Activated T-cell treated with anti-CD3 and anti-CD28 coated beads, Interleukin-2, amount 50 U/mL, for 4 hours (primary cell): ENCODE data around the gene HPS4. TPM values are rescaled to one million over a fixed set of nuclear protein-coding genes. Genes with fewer than 3 reads are reported as not detected.

Source experiments
- ATAC-seq, 2 donors: fragments of 200-7000 bp; cut with Tn5 transposase; one replicate each; pipeline ENCODE4 v1.10.0; 2021
- DNase-seq: peaks from one replicate; pipeline ENCODE4 v3.0.0-alpha.2; 2020
- H3K27me3 Mint-ChIP-seq: one replicate; pipeline ENCODE4 v1.8.0; 2021; ENCODE audit warnings: low read depth, mixed read lengths
- H3K36me3 Mint-ChIP-seq: one replicate; pipeline ENCODE4 v1.8.0; 2022; ENCODE audit warnings: mixed read lengths; ENCODE audit not compliant: insufficient read depth
- H3K4me1 Mint-ChIP-seq: one replicate; pipeline ENCODE4 v1.8.0; 2021; ENCODE audit warnings: low read depth, mixed read lengths
- H3K4me3 Mint-ChIP-seq: one replicate; pipeline ENCODE4 v1.8.0; 2021; ENCODE audit warnings: mild to moderate bottlenecking, moderate library complexity, mixed read lengths
- H3K9me3 Mint-ChIP-seq: one replicate; pipeline ENCODE4 v1.8.0; 2021; ENCODE audit warnings: mixed read lengths
- total RNA-seq, 3 donors: library from RNA; stranded (reverse); gene quantifications; one replicate each; pipeline ENCODE4 v1.2.1, GENCODE V29; 2021

The HPS4 gene
- total RNA-seq, 3 donors from 2014 or later: 30.8 to 34.1 (median 33.8) TPM

GRCh38 chr22:26435327-26436093 is 48.1 kb downstream of the HPS4 start:
- Mint-ChIP-seq H3K9me3 (no peaks in the 10 kb centered on the region), H3K4me3 (no peak overlapping the region), H3K4me1 (peaks cover 46% of the 10 kb centered on the region), H3K27me3 (no peaks in the 10 kb centered on the region), H3K36me3 (peaks cover 22% of the 10 kb centered on the region)
- DNase-seq: no peak
- no peak for ATAC-seq

GRCh38 chr22:26433805-26434204 is 49.8 kb downstream of the HPS4 start:
- Mint-ChIP-seq H3K27me3 (no peaks in the 10 kb centered on the region), H3K4me1 (peaks cover 56% of the 10 kb centered on the region), H3K9me3 (no peaks in the 10 kb centered on the region), H3K4me3 (no peak overlapping the region), H3K36me3 (peaks cover 22% of the 10 kb centered on the region)
- no peak for ATAC-seq
- DNase-seq: no peak

GRCh38 chr22:26432619-26433311 is 50.8 kb downstream of the HPS4 start:
- Mint-ChIP-seq H3K9me3 (no peaks in the 10 kb centered on the region), H3K4me1 (peaks cover 66% of the 10 kb centered on the region), H3K27me3 (no peaks in the 10 kb centered on the region), H3K4me3 (no peak overlapping the region), H3K36me3 (peaks cover 22% of the 10 kb centered on the region)
- DNase-seq (no peak), ATAC-seq (no peak)

GRCh38 chr22:26431261-26431995 is 52.2 kb downstream of the HPS4 start:
- ATAC-seq (no peak), DNase-seq (no peak)
- peaks cover 17% of the 10 kb centered on the region for H3K36me3 Mint-ChIP-seq
- H3K4me3 Mint-ChIP-seq: peak overlapping the region; percentile 79
- no peaks in the 10 kb centered on the region for H3K27me3 Mint-ChIP-seq
- peaks cover 60% of the 10 kb centered on the region for H3K4me1 Mint-ChIP-seq
- H3K9me3 Mint-ChIP-seq: no peaks in the 10 kb centered on the region

- peaks cover 53% of the 10 kb centered on the region for H3K4me1 Mint-ChIP-seq
- H3K9me3 Mint-ChIP-seq: no peaks in the 10 kb centered on the region
- ATAC-seq (no peak), DNase-seq (no peak)
- H3K36me3 Mint-ChIP-seq: peaks cover 13% of the 10 kb centered on the region
- peak overlapping the region; percentile 79 for H3K4me3 Mint-ChIP-seq
- H3K27me3 Mint-ChIP-seq: no peaks in the 10 kb centered on the region
Measured at GRCh38 chr22:26430600-26430999, 53.0 kb downstream of the HPS4 start.

- peak; percentile 5 to 11 for ATAC-seq
- Mint-ChIP-seq H3K27me3 (no peaks in the 10 kb centered on the region), H3K4me1 (peaks cover 47% of the 10 kb centered on the region), H3K36me3 (peaks cover 5% of the 10 kb centered on the region), H3K4me3 (peak overlapping the region; percentile 79), H3K9me3 (no peaks in the 10 kb centered on the region)
- DNase-seq: no peak
Measured at GRCh38 chr22:26429458-26430286, 53.9 kb downstream of the HPS4 start.

- ATAC-seq (peak; percentile 89), DNase-seq (peak; percentile 73)
- H3K4me3 Mint-ChIP-seq: peak within 1 kb of the TSS; percentile 99
- H3K36me3 Mint-ChIP-seq: no peaks in the 10 kb centered on the region
- no peaks in the 10 kb centered on the region for H3K9me3 Mint-ChIP-seq
- H3K27me3 Mint-ChIP-seq: no peaks in the 10 kb centered on the region
- H3K4me1 Mint-ChIP-seq: peaks cover 47% of the 10 kb centered on the region
Measured at GRCh38 chr22:26428515-26429457, 54.8 kb downstream of the HPS4 start, which contains the start of gene ASPHD2. TSS of gene ASPHD2 (plus strand) at chr22:26429260. CDS start at chr22:26433616, 4,356 bp downstream.

- Mint-ChIP-seq H3K27me3 (no peaks in the 10 kb centered on the region), H3K9me3 (peaks cover 8% of the 10 kb centered on the region), H3K36me3 (no peaks in the 10 kb centered on the region), H3K4me3 (peak overlapping the region; percentile 62), H3K4me1 (peaks cover 37% of the 10 kb centered on the region)
- DNase-seq: no peak
- ATAC-seq: no peak
Measured at GRCh38 chr22:26426924-26427323, 56.7 kb downstream of the HPS4 start.

GRCh38 chr22:26418620-26419019 is 65.0 kb downstream of the HPS4 start:
- H3K4me1 Mint-ChIP-seq: no peaks in the 10 kb centered on the region
- ATAC-seq (no peak), DNase-seq (no peak)
- H3K36me3 Mint-ChIP-seq: no peaks in the 10 kb centered on the region
- H3K4me3 Mint-ChIP-seq: no peak overlapping the region
- H3K9me3 Mint-ChIP-seq: peaks cover 8% of the 10 kb centered on the region
- peaks cover 14% of the 10 kb centered on the region for H3K27me3 Mint-ChIP-seq

GRCh38 chr22:26417406-26417805 is 66.2 kb downstream of the HPS4 start:
- no peaks in the 10 kb centered on the region for H3K36me3 Mint-ChIP-seq
- ATAC-seq (no peak), DNase-seq (no peak)
- no peaks in the 10 kb centered on the region for H3K4me1 Mint-ChIP-seq
- H3K27me3 Mint-ChIP-seq: peaks cover 14% of the 10 kb centered on the region
- no peak overlapping the region for H3K4me3 Mint-ChIP-seq
- H3K9me3 Mint-ChIP-seq: no peaks in the 10 kb centered on the region

GRCh38 chr22:26416670-26417276 is 66.8 kb downstream of the HPS4 start:
- Mint-ChIP-seq H3K4me3 (no peak overlapping the region), H3K4me1 (no peaks in the 10 kb centered on the region), H3K36me3 (no peaks in the 10 kb centered on the region), H3K9me3 (no peaks in the 10 kb centered on the region), H3K27me3 (peaks cover 14% of the 10 kb centered on the region)
- ATAC-seq: no peak
- DNase-seq: no peak

- no peak overlapping the region for H3K4me3 Mint-ChIP-seq
- ATAC-seq (no peak), DNase-seq (no peak)
- H3K36me3 Mint-ChIP-seq: no peaks in the 10 kb centered on the region
- H3K4me1 Mint-ChIP-seq: no peaks in the 10 kb centered on the region
- H3K27me3 Mint-ChIP-seq: peaks cover 14% of the 10 kb centered on the region
- H3K9me3 Mint-ChIP-seq: no peaks in the 10 kb centered on the region
Measured at GRCh38 chr22:26416256-26416655, 67.3 kb downstream of the HPS4 start.

GRCh38 chr22:26414347-26414746 is 69.2 kb downstream of the HPS4 start:
- DNase-seq: no peak
- H3K4me1 Mint-ChIP-seq: no peaks in the 10 kb centered on the region
- no peaks in the 10 kb centered on the region for H3K36me3 Mint-ChIP-seq
- no peaks in the 10 kb centered on the region for H3K9me3 Mint-ChIP-seq
- peak in 1 of 2 donors; percentile 32 for ATAC-seq
- H3K27me3 Mint-ChIP-seq: peaks cover 15% of the 10 kb centered on the region
- no peak overlapping the region for H3K4me3 Mint-ChIP-seq
